Measurements from ENCODE around the gene MLN. TPM values are rescaled to one million over a fixed set of nuclear protein-coding genes. Genes with fewer than 3 reads are reported as not detected.

MLN gene
- total RNA-seq, 2 experiments from 2014 or later = not detected

DNA sequence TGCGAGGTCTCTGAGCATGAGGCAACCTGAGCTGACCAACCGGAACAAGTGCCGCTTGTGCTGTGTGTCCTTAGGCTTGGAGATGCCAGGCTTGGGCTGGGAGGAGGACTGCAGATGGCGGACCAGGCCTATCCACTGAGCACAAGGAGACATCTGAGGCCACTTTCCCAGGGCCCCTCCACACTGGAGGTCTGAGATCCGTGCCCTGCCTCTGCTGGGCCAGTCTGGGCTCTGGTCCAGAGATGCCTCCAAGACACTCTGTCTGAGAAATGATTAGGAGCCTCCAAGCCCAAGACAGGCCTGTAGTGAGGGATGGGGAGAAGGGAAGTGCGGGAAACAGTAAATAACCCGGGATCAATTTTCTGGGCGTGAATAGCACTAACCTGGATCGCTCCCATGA, 3.0 kb upstream of the MLN start:
- Mint-ChIP-seq H3K27me3 (ENCODE audit: low read depth) (peaks cover 18% of the 10 kb centered on the region), H3K36me3 (ENCODE audit: low read depth) (no peaks in the 10 kb centered on the region), H3K4me1 (ENCODE audit: low read depth) (peaks cover 17% of the 10 kb centered on the region), H3K4me3 (no peak overlapping the region), H3K27ac (no peak overlapping the region), H3K9me3 (no peaks in the 10 kb centered on the region)
- CTCF ChIA-PET = interaction anchor here (1.2 to 1.4 kb wide), 2 partner anchors 35 to 39 kb away, joined by 3 to 5 read pairs; no protein-coding TSS in a partner anchor
- intact Hi-C loops (cut with micrococcal nuclease) = no loop called here
- DNase-seq = no peak

DNA sequence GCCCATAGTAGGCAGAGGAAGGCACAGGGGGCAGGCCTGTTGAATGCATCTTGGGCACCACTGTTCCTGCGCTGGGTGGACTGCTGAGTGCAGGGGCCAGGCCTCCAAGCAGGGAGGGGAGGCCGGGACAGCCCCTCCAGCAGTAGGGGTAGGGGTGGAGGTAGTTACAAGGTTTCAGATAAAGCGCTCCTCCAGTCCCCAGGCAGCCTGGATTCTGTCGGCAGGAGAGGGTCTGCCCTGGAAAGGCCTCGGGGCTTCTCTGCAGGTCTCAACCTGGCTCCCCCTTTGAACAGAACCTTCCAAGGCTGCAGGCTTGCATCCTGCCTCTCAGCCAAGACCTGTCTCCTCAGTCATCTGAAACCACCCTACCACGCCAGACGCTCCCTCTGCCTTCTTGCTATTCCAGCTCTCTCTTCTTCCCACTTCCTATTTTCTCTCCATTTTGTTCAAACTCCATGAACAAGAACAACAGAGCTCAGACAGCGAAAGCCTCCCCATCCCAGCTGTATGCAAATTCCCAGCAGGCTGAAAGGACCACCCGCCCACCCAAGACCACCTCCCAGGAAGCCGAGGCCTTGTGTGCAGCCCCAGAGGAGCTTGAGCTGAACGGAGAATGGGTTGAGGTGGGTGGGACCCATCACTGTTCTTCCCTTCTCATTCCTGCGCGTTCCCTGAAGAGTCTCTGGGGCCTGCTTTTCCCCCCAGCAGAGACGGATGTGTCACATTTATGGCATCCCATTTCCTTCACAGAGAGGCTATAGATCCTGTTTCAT, 1.4 kb downstream of the MLN start:
- CTCF ChIA-PET = interaction anchor here (0.9 to 1.4 kb wide), 2 partner anchors 15 to 39 kb away, joined by 3 to 5 read pairs; no protein-coding TSS in a partner anchor
- H3K27ac Mint-ChIP-seq = no peak overlapping the region

DNA sequence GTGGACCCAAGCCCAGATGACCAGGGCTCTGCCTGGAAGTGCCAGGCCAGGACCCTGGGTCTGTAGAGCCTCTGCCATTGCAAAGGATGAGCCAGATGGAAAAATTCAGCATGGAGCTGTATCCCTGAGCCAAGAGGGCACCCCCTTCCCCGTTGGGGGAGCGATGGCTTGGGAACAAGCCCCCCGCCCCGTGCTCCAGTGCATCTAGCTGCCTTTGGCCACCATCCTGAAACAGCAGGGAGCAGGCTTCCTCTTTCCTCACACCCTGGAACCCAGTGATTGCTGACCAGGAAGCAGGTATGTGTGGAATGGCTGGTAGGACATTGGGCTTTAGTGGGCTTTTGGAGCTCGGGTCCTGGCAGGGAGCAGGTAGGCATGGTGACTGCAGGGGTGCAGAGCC, 2.2 kb downstream of the MLN start:
- H3K4me3 Mint-ChIP-seq = no peak overlapping the region
- CTCF ChIA-PET = interaction anchor here (0.9 kb wide), 1 partner anchor 16 kb away, joined by 3 read pairs; no protein-coding TSS in a partner anchor
- no peak overlapping the region for H3K27ac Mint-ChIP-seq
- H3K4me1 Mint-ChIP-seq (ENCODE audit: low read depth) = peaks cover under 1% of the 10 kb centered on the region
- H3K36me3 Mint-ChIP-seq (ENCODE audit: low read depth) = no peaks in the 10 kb centered on the region
- peaks cover 10% of the 10 kb centered on the region for H3K27me3 Mint-ChIP-seq (ENCODE audit: low read depth)
- no peaks in the 10 kb centered on the region for H3K9me3 Mint-ChIP-seq
- no peak for DNase-seq
- intact Hi-C loops (cut with micrococcal nuclease) = no loop called here

More for the DNA sequence above, 1.4 kb downstream of the MLN start:
- Mint-ChIP-seq H3K36me3 (ENCODE audit: low read depth) (no peaks in the 10 kb centered on the region), H3K4me3 (no peak overlapping the region), H3K27me3 (ENCODE audit: low read depth) (peaks cover 7% of the 10 kb centered on the region), H3K9me3 (no peaks in the 10 kb centered on the region), H3K4me1 (ENCODE audit: low read depth) (peaks cover 7% of the 10 kb centered on the region)
- intact Hi-C loops (cut with micrococcal nuclease) = no loop called here
- no peak for DNase-seq

DNA sequence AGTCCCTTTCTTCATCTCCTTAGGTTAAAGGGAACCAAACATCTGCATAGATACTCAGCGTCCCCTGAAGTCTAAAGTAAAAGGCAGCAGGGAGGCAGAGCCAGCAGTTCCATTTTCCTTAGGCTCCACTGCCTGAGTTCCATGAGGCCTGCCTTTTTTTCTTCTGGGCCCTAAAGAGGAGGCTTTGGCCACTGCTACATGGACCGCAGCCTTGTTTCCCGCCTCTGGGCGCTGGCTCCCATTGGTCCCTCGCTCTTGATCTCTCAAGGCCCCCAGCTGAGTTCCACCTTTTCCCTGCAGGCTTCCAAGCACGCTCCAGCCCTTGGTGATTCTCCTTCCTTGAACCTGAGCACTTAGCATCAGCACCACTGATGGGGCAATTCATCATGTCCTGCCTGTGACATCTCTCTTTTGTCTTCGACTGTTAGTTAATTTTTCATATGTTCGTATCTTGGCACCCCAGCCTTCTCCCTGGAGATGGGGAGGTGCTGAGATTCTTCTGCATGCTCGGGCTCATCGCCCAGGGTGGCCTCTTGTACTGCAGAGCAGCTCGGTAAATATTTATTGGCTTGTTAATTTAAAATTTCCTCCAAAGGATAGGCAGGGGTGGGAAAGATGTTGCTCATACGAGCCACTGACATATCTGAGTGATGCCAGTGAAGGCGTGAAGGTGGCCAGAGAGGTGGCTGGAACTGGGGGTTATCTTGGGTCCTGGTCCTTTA, 3.4 kb downstream of the MLN start:
- no peak for DNase-seq
- CTCF ChIA-PET = no interaction called here
- H3K27ac Mint-ChIP-seq = no peak overlapping the region
- no peak overlapping the region for H3K4me3 Mint-ChIP-seq
- H3K36me3 Mint-ChIP-seq (ENCODE audit: low read depth) = no peaks in the 10 kb centered on the region
- no peaks in the 10 kb centered on the region for H3K4me1 Mint-ChIP-seq (ENCODE audit: low read depth)
- H3K9me3 Mint-ChIP-seq = no peaks in the 10 kb centered on the region
- peaks cover 10% of the 10 kb centered on the region for H3K27me3 Mint-ChIP-seq (ENCODE audit: low read depth)
- intact Hi-C loops (cut with micrococcal nuclease) = no loop called here

- CTCF ChIA-PET = no interaction called here
- H3K9me3 Mint-ChIP-seq = no peaks in the 10 kb centered on the region
- H3K4me1 Mint-ChIP-seq (ENCODE audit: low read depth) = no peaks in the 10 kb centered on the region
- peaks cover 10% of the 10 kb centered on the region for H3K27me3 Mint-ChIP-seq (ENCODE audit: low read depth)
- intact Hi-C loops (cut with micrococcal nuclease) = no loop called here
- DNase-seq = no peak
- H3K36me3 Mint-ChIP-seq (ENCODE audit: low read depth) = no peaks in the 10 kb centered on the region
- no peak overlapping the region for H3K4me3 Mint-ChIP-seq
- H3K27ac Mint-ChIP-seq = no peak overlapping the region
Observed at GRCh38 chr6:33799454-33800113, 4.2 kb downstream of the MLN start.

DNA sequence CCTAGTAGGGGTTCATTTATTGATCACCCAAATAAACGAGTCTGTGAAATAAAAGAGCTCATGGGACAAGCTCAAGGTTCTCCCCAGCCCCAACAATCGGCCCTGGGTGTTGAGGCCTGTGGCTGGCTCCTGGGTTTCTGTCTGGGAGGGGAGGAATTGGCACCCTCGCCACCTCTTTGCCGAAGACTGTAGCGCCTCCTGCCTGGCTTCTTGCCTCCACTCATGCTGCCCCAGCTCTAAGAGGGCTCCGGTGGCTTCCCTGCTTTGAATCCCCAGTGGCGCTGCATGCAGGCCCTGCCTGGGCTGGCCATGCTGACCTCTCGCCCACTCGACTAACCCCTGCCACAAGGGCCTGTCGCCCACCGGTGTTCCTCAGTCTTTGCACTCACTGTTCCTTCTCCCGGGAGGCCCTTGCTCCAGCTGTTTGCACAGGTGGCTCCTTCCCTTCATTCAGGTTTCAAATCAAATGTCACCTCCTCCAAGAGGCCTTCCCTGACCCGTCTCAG, 5.4 kb downstream of the MLN start:
- Mint-ChIP-seq H3K4me1 (ENCODE audit: low read depth) (no peaks in the 10 kb centered on the region), H3K4me3 (no peak overlapping the region), H3K36me3 (ENCODE audit: low read depth) (no peaks in the 10 kb centered on the region), H3K27me3 (ENCODE audit: low read depth) (peaks cover 10% of the 10 kb centered on the region), H3K27ac (no peak overlapping the region), H3K9me3 (no peaks in the 10 kb centered on the region)
- DNase-seq = no peak
- intact Hi-C loops (cut with micrococcal nuclease) = no loop called here
- CTCF ChIA-PET = no interaction called here

DNA sequence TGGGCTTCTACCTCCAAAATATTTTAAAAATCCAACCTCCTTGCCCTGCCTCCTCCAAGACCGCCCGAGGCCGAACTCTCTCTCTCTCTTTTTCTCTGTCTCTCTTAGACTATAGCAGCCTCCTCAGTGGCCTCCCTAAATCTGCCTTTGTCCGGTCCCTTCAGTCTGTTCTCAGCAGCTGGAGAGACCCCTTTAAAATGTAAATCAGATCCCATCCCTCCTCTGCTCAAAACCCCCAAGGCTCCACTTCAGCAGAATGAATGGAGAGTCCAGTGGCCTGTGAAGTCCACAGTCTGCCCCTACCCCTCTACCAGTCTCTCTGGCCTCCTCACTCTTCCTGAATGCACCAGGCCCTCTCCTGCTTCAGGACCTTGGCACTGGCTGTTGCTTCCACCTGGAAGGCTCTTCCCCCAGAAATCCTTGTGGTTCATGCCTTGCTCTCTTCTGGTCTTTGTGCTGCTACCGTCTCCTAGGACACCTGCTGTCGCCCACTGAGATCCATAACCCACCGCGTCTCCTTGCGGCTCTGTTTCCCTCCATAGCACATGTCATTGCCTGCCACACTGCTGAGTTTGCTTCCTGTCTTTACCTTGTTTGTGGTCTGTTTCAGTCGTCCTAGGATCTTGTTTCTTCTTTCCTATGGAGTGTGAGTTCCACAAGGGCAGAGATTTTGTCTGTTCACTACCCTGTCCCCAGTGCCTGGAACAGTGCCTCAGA, 6.0 kb downstream of the MLN start:
- Mint-ChIP-seq H3K9me3 (no peaks in the 10 kb centered on the region), H3K27ac (no peak overlapping the region), H3K36me3 (ENCODE audit: low read depth) (no peaks in the 10 kb centered on the region), H3K4me3 (no peak overlapping the region), H3K4me1 (ENCODE audit: low read depth) (no peaks in the 10 kb centered on the region), H3K27me3 (ENCODE audit: low read depth) (peaks cover 10% of the 10 kb centered on the region)
- intact Hi-C loops (cut with micrococcal nuclease) = no loop called here
- CTCF ChIA-PET = no interaction called here
- DNase-seq = no peak

- intact Hi-C loops (cut with micrococcal nuclease) = no loop called here
- Mint-ChIP-seq H3K9me3 (no peaks in the 10 kb centered on the region), H3K27me3 (ENCODE audit: low read depth) (peaks cover 10% of the 10 kb centered on the region), H3K27ac (no peak overlapping the region), H3K4me3 (no peak overlapping the region), H3K4me1 (ENCODE audit: low read depth) (no peaks in the 10 kb centered on the region), H3K36me3 (ENCODE audit: low read depth) (no peaks in the 10 kb centered on the region)
- CTCF ChIA-PET = interaction anchor here (1.5 kb wide), 1 partner anchor 53 kb away, joined by 3 read pairs; no protein-coding TSS in a partner anchor
- no peak for DNase-seq
Observed at GRCh38 chr6:33794910-33795623, 8.7 kb downstream of the MLN start.

GRCh38 chr6:33792981-33793380, 10.8 kb downstream of the MLN start:
- H3K36me3 Mint-ChIP-seq (ENCODE audit: low read depth) = peaks cover under 1% of the 10 kb centered on the region
- DNase-seq = no peak
- H3K4me1 Mint-ChIP-seq (ENCODE audit: low read depth) = peaks cover 4% of the 10 kb centered on the region
- peaks cover 6% of the 10 kb centered on the region for H3K27me3 Mint-ChIP-seq (ENCODE audit: low read depth)
- no peaks in the 10 kb centered on the region for H3K9me3 Mint-ChIP-seq
- no peak overlapping the region for H3K27ac Mint-ChIP-seq
- CTCF ChIA-PET = interaction anchor here (1.2 kb wide), 1 partner anchor 81 kb away, joined by 3 read pairs; the partner anchor contains the start of gene UQCC2
- no peak overlapping the region for H3K4me3 Mint-ChIP-seq
- intact Hi-C loops (cut with micrococcal nuclease) = no loop called here

DNA sequence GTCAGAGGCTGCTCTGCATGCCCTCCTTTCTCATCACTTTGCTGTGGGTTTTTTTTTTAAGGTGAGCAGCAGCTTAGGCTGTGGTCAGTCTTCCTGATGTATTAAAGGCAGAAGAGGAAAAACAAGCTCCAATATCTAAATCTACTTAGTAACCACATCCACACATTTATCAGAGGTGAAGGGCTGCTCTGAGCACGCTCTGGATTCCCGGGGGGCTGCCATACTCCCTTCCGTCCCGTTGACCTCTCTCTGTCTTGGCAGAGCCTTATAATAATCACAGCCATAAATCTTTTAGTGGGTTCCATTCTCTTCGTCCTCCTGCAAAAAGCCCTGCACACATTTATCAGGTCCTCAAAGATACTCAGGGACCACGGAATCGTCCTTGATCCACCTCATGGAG, 12.2 kb downstream of the MLN start:
- DNase-seq = no peak
- CTCF ChIA-PET = interaction anchor here (1.2 kb wide), 1 partner anchor 80 kb away, joined by 3 read pairs; the partner anchor contains the start of gene UQCC2
- no peaks in the 10 kb centered on the region for H3K27me3 Mint-ChIP-seq (ENCODE audit: low read depth)
- peaks cover 16% of the 10 kb centered on the region for H3K4me1 Mint-ChIP-seq (ENCODE audit: low read depth)
- H3K27ac Mint-ChIP-seq = no peak overlapping the region
- H3K4me3 Mint-ChIP-seq = no peak overlapping the region
- intact Hi-C loops (cut with micrococcal nuclease) = no loop called here
- peaks cover 2% of the 10 kb centered on the region for H3K36me3 Mint-ChIP-seq (ENCODE audit: low read depth)
- H3K9me3 Mint-ChIP-seq = no peaks in the 10 kb centered on the region

DNA sequence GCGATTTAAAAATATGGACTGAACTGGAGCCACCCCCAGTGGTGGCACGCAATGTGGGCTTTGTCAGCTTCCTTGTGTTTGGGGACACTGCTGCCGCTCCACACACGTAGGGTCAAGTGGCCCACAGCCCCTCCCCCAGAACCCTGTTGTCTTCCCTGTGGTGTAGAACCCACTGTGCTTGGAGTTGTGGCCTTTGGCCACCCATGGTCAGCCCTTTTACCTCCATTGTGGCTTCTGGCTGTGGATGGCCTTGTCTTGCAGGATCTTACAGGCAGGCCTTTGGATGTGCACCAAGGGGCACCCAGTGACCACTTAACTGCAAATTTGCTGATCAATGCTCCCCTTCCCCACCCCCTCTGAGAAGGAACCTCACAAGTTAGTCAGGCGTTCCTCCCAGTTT, 12.9 kb downstream of the MLN start:
- Mint-ChIP-seq H3K9me3 (no peaks in the 10 kb centered on the region), H3K4me1 (ENCODE audit: low read depth) (peaks cover 23% of the 10 kb centered on the region), H3K27me3 (ENCODE audit: low read depth) (no peaks in the 10 kb centered on the region), H3K4me3 (no peak overlapping the region), H3K36me3 (ENCODE audit: low read depth) (peaks cover 5% of the 10 kb centered on the region), H3K27ac (no peak overlapping the region)
- no peak for DNase-seq
- CTCF ChIA-PET = no interaction called here
- intact Hi-C loops (cut with micrococcal nuclease) = no loop called here
